Measurements from ENCODE around the gene TRPV4. TPM values are rescaled to one million over a fixed set of nuclear protein-coding genes. Genes with fewer than 3 reads are reported as not detected.

Gene TRPV4
- total RNA-seq, 1 experiment from 2014 or later: not detected

DNA sequence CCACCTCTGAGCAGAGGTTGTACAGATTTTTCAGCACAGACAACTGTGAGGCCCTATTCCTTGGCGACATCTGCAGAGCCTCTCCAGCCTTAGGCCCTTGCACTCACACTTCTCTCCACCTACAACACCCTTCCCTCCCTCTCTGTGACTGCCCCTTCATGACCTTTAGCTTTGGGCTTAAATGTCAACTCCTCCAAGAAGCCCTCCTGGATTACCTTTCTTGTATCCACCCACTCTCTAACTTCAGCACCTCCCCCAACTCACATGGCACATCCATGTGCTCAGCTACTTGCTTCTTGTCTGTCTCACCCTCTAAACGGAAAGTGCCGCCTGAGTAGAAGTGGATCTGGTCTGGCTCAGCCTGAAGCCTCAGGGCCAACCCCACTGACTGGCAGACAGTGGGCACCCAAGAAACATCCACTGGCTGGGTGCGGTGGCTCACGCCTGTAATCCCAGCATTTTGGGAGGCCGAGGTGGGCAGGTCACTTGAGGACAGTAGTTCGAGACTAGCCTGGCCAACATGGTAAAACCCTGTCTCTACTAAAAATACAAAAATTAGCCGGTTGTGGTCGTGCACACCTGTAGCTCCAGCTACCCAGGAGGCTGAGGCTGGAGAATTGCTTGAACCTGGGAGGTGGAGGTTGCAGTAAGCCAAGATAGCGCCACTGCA lies 22.1 kb downstream of the TRPV4 start:
- no peak for DNase-seq (ENCODE audit: extremely low read depth, low read depth)

DNA sequence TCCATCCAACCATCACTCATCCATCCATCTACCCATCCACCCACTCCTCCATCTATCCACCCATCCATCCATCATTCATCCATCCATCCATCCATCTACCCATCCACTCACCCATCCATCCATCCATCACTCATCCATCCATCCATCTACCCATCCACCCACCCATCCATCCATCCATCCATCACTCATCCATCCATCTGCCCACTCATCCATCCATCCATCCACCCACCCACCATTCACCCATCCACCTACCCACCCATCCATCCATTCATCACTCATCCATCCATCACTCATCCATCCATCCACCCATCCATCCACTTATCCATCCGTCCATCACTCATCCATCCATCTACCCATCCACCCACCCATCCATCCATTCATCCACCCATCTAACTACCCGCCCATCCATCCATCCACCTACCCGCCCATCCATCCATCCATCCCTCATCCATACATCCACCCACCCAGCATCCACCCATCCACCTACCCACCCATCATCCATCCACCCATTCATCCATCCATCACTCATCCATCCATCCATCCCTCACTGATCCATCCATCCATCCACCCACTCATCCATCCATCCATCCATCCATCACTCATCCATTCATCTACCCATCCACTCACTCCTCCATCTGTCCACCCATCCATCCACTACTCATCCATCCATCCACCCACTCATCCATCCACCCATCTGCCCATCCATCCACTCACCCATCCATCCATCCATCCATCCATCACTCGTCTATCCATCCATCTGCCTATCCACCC lies 24.1 kb downstream of the TRPV4 start:
- no peak for DNase-seq (ENCODE audit: extremely low read depth, low read depth)

DNA sequence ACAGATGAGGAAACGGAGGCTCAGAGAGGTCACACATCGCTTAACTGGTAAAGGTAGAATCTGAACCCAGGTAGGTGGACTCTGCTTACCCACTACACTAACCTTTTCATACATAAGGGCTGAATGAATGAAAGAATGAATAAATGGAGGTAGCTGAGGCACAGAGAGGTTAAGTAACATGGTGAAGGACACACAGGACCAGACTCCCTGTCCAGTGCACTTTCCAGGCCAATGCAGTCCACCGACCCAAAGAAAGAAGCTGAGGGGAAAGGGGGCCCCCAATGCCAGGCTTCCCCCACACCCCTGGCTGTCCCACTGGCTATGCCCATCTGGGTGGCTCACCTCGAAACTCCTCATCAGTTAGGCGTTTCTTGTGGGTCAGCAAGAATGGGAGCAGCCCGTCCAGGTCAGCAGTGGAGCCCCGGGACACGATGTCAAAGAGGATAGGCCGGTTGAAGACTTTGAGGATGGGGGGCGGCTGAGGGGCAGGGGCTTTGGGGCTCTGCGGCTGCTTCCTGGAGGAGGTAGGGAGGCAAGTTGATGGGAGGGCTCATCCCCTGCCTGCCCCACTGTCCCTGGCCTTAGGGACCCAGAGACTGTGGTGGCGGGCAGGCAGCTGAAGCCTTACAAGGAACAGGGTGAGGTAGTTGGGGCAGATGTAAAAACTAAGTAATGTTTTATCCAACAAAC lies 25.1 kb downstream of the TRPV4 start:
- DNase-seq (ENCODE audit: extremely low read depth, low read depth): no peak

DNA sequence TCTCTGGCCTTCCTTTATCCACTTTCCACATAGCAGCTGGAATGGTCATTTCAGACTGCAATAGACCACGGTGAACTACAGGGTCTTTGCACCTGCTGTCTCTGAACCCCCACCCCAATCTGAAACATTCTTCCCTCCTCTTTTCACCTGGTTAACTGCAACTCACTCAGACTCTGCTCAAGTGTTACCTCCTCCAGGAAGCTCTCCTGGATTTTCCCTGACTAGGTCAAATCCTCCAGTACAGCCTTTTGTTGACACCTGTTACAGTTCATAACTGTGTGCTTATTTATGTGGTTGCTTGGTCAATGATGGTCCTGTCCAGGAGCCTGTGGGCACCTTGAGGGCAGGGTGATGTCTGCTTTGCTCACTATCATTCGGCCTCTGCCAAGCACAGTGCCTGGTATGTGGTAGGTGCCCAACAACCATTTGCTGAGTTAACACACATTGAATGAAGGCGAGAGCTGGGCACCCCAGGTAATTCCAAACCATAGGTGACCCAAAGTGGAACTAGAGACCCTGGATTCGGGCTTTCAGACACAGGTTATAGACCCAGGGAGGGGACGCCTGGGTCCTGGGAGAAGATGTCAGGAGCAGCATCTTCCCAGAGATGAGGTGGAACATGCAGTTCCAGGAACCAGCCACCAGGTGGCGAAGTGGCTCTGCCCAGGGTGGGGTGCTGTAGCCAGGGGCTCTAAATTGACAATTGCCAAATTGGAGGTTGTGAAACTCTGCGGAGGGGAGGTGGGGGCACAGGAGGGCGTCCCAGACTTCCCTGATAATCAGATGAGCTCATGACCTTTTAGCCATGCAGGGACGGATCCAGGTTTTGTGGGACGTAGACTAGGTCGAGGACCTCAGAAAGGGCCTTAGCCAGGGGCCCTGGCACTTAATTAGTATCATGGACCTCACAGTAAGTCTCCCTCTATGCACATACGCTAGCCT lies 28.1 kb downstream of the TRPV4 start:
- DNase-seq (ENCODE audit: extremely low read depth, low read depth): peak; percentile 39

DNA sequence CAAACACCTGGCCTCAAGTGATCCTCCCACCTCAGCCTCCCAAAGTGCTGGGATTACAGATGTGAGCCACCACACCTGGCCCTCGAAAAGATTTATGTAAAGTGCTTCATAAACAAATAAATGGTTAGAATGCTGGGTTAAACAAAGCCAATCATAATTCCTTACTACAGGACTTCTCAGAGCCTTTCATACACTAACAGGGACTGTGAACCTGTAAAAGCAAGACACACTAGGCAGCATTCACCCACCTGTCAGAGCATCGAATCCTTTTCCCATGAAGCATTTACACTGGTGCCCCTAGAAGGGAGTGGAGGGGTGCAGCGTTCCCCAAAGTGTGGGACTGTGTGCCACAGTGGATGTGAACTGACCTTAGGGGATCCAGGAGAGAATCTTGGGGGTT lies 29.5 kb downstream of the TRPV4 start:
- DNase-seq (ENCODE audit: extremely low read depth, low read depth): no peak

DNA sequence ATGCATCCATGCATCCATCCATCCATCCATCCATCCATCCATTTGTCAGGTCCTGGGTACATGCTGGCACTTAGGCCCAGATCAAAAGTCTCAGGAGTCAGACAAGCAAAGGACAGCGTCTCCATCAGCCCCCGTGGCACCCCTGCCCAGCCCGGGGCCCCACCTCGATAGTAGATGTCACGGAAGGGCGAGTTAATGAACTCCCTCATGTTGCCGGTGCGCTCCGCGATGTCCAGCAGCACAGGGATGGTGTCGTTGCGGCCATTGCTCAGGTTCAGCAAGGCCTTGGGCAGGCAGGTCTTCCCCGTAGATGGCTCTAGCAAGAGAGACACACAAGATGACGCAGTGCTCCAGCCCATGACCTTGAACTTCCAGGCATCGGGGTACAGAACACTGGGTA lies 30.4 kb downstream of the TRPV4 start:
- DNase-seq (ENCODE audit: extremely low read depth, low read depth): no peak

DNA sequence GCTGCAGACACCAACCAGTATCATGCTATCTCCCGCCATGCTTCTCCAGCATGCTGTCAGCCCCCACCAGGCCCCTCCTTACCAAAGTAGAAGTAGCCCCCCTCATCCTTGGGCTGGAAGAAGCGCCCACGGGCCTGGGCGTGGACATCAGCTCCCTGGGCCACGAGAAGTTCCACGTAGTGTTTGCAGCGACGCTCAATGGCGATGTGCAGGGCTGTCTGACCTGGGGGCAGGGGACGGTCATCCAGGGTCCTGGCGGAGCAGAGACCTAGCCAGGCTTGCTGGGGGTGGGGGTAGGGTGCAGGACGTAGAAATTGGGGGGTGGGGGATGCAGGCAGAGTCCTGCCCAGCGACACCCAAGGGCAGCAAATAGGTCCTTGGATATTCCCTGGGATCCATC lies 32.7 kb downstream of the TRPV4 start:
- DNase-seq (ENCODE audit: extremely low read depth, low read depth): no peak

DNA sequence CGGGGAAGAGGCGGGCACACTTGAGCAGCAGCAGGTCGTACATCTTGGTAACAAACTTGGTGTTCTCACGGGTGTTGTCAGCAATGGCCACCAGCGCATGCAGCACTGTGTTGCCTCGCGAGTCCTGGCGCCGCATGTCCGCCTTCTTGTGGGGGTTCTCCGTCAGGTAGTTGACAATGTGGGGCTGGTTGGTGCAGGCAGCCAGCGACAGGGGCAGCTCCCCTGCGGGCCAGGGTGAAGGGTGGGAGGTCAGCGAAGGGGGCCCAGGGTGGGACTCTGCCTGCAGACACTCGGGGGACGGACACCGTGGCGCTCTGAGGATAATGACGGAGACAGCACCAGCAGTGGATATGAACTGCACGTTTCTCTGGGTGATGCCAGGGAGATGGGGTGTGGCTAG lies 34.5 kb downstream of the TRPV4 start:
- no peak for DNase-seq (ENCODE audit: extremely low read depth, low read depth)

DNA sequence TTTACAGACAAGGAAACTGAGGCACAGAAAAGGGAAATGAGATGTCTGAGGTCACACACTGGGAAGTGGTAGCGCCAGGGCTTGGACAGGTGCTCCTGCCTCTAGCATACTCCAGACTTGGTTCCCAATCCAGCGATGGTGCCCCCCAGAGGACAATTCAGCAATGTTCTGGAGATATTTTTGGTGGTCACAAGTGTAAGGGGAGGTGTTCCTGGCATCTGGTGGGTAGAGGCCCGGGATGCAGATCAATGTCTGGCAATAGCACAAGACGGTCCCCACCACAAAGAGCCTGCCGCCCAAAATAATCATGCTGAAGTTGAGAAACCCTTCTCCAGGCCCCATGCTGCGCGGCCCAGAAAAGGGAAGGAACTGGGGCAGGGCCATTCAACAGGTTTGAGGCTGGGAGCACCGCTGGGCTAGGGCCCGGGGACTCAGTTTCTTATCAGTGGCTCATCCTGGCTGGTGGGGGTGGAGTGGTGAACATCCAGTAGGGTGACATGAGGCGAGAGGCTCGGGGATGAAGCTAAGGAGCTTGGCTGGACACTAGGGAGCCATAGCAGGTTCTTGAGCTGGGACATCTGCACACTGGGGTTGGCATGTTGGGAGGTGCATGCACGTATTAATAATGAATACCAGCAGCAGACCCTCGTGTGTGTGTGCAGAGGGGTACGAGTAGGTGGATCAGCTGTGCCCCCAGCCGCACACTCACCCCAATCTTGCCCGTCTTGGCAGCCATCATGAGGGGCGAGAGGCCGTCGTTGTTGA lies 35.1 kb downstream of the TRPV4 start:
- DNase-seq (ENCODE audit: extremely low read depth, low read depth): no peak

DNA sequence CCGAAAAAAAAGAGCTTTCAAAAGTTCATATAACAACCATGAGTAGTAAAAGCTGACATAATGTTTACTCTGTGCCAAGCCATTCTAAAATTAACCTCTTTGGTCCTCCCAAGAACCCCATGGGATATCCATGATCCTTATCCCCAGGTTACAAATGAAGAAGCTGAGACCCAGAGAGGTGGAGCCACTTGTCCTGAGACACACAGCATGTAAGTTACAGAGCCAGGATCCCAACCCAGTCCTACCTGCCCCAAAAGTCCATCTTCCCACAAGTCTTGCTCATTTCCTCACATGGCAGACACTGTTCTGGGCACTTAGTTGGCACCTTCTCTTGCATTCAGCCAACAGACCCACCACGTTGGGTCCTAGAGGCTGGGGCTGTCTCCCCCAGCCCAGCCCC lies 37.1 kb downstream of the TRPV4 start:
- no peak for DNase-seq (ENCODE audit: extremely low read depth, low read depth)

DNA sequence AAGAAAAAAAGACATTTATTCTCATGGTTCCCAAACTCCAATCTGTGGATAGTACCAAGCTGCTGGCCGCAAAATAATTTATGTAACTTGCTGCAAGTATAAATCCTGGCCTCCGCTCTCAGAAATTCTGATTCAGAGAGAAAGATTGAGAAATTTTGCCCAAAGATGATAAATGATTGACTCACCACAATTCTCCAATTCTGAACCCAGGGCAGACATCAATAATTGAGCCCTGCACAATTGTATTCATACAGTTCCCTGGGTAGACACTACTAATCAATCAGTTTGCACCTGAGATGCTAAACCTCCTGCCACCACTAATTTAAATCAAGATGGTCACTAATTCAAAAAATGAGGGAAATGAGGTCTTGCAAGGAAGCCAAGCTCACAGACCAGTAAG lies 38.2 kb downstream of the TRPV4 start:
- no peak for DNase-seq (ENCODE audit: extremely low read depth, low read depth)

DNA sequence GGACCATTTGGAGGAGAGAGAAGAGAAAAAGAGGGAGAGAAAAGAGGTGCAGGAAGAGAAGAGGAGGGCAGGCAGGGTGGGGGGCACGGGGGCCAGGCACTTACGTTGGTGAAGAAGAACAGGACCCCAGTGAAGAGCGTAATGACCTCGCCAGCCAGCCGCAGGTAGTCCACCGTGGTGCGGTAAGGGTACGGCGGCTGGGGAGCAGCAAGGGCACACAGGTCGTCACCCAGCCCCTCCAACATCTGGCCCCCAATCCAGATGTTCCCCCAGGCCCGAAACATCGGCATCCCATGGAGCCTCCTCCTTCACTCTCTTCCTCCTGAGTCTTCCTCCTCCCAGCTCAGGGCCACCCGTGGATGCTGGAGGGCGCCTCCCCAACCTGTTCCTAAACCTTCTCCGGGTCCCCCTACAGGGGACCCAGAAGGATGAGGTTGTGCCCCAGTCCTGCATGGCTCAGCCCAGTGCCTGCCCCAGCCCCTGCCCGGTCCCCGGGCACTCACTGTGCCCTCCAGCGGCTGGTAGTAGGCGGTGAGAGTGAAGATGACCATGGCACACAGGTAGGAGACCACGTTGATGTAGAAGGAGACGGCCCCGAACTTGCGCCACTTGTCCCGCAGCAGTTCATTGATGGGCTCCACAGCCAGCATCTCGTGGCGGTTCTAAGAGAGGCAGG lies 39.2 kb downstream of the TRPV4 start:
- DNase-seq (ENCODE audit: extremely low read depth, low read depth): no peak

DNA sequence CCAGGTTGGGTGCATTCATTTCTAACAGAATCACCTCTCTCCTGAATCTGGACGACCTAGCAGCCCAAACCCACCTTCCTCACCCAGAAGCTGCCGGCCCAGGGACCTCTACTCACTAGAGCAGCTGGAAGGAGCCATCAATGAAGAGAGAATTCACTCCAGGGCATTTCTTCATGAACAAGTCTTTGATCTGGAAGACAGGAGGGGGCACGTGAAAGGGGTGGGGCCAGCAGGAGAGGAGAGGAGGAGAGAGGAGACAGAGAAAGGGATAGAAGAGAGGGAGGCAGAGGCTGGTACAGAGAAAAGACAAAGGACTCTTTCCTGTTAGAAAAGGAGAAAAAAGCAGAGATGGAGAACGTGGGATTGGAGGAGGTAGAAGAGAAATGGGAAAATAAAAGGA lies 39.8 kb downstream of the TRPV4 start:
- DNase-seq (ENCODE audit: extremely low read depth, low read depth): no peak

DNA sequence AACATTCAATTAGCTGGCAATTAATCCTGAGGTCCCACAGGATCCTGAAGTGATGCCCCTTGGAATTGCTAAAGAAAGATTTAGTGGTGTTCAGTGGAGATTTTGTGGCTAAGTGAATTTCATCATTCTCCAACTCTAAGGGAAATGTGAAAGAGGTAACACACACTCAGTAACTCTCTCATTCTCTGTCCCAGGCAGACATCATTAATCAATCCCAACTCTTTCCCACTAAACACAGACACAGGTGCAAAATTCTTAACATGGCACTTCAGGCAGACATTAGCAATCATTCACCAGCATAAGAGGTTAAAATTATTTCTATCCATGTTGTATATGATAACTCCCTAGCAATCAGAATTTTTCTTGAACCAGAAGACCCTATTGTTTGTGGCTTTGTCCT lies 40.2 kb downstream of the TRPV4 start:
- DNase-seq (ENCODE audit: extremely low read depth, low read depth): no peak

DNA sequence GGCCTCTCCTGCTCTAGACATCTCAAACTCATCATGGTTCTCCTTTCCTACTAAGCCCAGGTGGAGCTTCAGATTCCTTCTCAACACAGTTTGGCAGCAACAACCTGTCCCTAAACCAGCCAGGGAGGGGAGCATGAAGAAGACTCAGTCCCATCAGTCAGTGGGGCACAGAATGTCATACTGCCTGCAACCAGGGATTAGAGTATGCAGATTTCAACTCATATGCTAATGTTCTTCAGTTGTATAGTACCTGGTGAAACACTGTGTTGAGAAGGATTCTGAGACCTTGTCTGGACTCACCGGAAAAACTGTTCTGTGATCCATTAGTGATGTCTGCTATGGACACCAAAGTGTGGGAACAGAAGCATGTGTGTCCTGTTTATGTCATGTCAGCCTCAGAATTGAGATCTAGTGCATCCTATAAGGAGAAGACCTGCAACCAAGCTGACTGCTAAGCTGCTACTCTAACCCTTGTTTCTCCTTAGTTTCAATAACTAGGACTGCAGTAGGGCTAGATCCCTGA lies 43.6 kb downstream of the TRPV4 start:
- DNase-seq (ENCODE audit: extremely low read depth, low read depth): no peak

DNA sequence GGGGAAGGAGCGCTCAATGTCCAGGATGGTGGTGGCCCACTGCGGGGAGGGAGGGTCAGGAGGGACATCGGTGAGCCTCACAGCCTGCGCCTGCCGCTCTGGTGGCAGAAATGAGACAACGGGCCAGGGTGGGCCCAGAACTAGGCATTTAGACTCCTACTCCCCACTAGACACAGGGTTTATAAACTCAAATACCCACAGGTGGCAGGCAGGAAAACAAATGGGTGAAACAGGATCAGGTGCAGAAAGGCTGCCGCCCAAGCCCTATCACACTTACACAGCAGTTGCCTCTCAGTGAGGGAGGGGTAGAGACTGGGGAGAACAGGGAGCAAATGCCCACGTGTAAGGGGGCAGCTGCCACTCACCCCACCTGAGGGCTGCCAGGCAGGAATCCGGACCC lies 46.4 kb downstream of the TRPV4 start:
- DNase-seq (ENCODE audit: extremely low read depth, low read depth): no peak

DNA sequence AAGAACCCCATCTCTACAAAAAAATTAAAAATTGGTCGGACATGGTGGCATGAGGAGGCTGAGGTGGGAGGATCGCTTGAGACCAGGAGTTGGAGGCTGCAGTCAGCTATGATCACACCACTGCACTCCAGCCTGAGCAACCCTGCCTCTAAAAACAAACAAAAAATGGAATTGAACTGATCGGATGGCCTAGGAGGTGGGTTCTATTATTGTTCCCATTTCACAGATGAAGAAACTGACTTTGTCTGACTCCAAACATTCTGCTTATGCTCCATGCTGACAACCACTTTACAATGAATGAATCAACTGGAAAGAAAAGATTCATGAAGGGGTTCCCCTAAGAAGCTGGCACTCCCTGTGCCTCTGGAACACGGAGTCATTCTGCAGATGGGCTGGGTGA lies 47.3 kb downstream of the TRPV4 start:
- DNase-seq (ENCODE audit: extremely low read depth, low read depth): no peak

DNA sequence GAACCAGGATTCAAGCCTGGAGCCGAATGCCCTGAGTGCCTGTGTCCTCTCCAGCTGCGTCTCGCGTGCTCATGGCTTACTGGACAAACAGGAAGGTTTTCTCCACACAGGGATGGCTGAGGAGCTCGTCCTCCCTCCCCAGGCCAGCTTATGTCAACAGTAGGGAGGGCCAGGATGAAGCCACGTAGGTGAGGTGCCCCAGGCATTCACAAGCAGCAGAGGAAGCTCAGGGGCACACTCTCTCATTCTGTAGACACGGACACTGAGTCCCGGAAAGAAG lies 49.3 kb downstream of the TRPV4 start:
- no peak for DNase-seq (ENCODE audit: extremely low read depth, low read depth)

DNA sequence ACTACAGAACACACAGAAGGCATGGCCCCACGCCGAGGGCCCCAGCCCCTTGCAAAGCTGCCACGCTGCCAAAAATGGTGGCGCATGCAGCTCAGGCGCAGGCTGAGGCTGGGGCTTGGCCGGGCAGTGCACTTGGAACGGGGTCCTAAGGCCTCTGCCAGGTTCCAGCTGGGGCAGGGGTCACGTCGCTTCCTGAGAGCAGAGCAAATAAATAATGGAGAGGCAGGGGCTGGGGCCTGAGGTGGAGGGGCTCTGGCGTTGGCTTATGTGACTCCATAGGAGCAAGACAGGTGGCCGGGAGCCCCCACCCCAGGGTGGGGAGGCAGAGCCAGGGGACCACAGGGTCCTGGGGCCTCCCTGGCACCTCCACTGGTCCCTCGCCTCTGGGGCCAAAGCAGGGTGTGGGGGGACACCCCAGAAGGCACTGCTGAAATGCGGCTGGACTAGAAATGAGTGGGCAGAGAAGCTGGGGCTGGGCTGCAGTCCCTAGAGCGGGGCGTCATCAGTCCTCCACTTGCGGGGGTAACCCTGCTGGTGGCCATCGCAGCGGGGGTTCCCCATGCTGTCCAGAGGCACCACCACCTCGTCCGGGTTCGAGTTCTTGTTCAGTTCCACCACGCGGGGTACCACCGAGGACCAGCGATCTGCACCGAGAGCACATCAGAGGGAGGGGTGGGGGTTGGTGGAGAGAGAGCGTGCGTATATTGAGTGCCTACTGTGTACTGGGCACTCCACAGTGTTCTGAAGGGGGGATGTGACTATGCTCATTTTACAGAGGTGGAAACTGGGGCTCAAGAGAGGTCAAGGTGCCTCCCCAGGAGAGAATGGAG lies 49.8 kb downstream of the TRPV4 start:
- DNase-seq (ENCODE audit: extremely low read depth, low read depth): no peak

Measured in NCI-H460 (cell line).